Sigmoid colon (tissue), 4 donors: ENCODE measurements around the gene SH3GL2.

Source experiments
- EP300 ChIP-seq, 4 donors: sonication (generic); formaldehyde crosslinking; IDR thresholded peaks; one replicate each; pipeline ENCODE4 v1.6.1; 2017; ENCODE audit warnings: antibody characterized with exemption in 4 of 4
- POLR2A ChIP-seq, 2 donors: fragments of 450-650 bp; IDR thresholded peaks; one replicate each; pipeline ENCODE4 v1.6.1; 2016; ENCODE audit warnings: antibody characterized with exemption in 2 of 2, mild to moderate bottlenecking in 2 of 2, moderate library complexity in 2 of 2
- POLR2AphosphoS5 ChIP-seq, 4 donors: sonication (generic); formaldehyde crosslinking; IDR thresholded peaks; one replicate each; pipeline ENCODE4 v1.6.1; 2017; ENCODE audit warnings: antibody characterized with exemption in 4 of 4
- TF ChIP-seq, protein P1 (sequence below), 4 experiments: fragments of 450-650 bp in 3 of 4; fragments of 200-600 bp in 1 of 4; IDR thresholded peaks; one replicate each; pipeline ENCODE4 v1.5.1; 2016 to 2019; ENCODE audit warnings: antibody characterized with exemption in 4 of 4, mild to moderate bottlenecking in 3 of 4, moderate library complexity in 2 of 4

- TF ChIP-seq, protein P1, sequence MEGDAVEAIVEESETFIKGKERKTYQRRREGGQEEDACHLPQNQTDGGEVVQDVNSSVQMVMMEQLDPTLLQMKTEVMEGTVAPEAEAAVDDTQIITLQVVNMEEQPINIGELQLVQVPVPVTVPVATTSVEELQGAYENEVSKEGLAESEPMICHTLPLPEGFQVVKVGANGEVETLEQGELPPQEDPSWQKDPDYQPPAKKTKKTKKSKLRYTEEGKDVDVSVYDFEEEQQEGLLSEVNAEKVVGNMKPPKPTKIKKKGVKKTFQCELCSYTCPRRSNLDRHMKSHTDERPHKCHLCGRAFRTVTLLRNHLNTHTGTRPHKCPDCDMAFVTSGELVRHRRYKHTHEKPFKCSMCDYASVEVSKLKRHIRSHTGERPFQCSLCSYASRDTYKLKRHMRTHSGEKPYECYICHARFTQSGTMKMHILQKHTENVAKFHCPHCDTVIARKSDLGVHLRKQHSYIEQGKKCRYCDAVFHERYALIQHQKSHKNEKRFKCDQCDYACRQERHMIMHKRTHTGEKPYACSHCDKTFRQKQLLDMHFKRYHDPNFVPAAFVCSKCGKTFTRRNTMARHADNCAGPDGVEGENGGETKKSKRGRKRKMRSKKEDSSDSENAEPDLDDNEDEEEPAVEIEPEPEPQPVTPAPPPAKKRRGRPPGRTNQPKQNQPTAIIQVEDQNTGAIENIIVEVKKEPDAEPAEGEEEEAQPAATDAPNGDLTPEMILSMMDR (IDR thresholded peaks at IDR 0.05), result no peak
- no peak for TF ChIP-seq POLR2A (IDR thresholded peaks at IDR 0.05)
- no peak for TF ChIP-seq POLR2AphosphoS5 (IDR thresholded peaks at IDR 0.05)
- TF ChIP-seq EP300 (IDR thresholded peaks at IDR 0.05), result no peak
Measured at GRCh38 chr9:17609312-17610005, 30.6 kb downstream of the SH3GL2 start.
